Non-pigmented ciliary epithelial cell (primary cell): ENCODE measurements around the gene SPAG5.

ENCODE experiments used
- DNase-seq: peaks from one replicate; pipeline ENCODE4 v3.0.0-alpha.2; 2010; ENCODE audit warnings: low read depth

Gene SPAG5

DNA sequence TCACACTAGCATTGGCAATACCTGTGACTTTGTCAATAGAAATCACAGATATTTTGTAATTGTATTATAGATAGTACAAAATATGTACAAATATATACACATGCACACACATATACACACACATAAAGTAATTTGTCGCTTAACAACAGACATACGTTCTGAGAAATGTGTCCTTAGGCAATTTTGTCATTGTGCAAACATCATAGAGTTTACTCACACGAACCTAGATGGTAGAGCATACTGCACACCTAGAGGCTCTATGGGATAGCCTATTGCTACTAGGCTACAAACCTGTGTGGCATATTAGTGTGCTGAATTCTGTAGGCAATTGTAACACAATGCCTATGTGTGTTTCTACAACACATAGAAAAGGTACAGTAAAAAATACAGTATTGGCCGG, 57.4 kb downstream of the SPAG5 start:
- DNase-seq: no peak

DNA sequence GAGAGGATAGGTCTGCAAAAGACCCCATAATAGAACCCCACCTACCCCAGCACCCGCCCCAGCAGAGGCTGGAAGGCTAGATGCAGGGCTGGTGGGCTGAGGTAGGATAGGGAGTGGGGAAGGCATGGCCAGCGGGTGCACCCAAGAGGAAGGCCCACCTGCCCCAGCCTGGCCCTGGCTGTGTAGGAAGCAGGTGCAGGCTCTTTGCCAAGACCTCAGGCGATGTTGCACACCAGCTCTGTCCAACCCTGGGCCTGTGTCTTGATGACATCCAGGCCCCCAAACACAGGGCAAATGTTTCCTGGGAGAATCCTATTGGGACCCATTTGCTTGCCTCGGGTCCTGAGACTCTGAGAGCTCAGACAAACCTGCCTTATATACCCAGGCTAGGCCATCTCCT, 58.6 kb downstream of the SPAG5 start:
- DNase-seq: no peak

GRCh38 chr17:28538296-28538895, 60.4 kb downstream of the SPAG5 start:
- DNase-seq: no peak

- DNase-seq: no peak
Measured at GRCh38 chr17:28537219-28537610, 61.6 kb downstream of the SPAG5 start.

- DNase-seq: no peak
Measured at GRCh38 chr17:28536532-28537218, 62.1 kb downstream of the SPAG5 start.

- DNase-seq: no peak
Measured at GRCh38 chr17:28534740-28535375, 64.0 kb downstream of the SPAG5 start.

DNA sequence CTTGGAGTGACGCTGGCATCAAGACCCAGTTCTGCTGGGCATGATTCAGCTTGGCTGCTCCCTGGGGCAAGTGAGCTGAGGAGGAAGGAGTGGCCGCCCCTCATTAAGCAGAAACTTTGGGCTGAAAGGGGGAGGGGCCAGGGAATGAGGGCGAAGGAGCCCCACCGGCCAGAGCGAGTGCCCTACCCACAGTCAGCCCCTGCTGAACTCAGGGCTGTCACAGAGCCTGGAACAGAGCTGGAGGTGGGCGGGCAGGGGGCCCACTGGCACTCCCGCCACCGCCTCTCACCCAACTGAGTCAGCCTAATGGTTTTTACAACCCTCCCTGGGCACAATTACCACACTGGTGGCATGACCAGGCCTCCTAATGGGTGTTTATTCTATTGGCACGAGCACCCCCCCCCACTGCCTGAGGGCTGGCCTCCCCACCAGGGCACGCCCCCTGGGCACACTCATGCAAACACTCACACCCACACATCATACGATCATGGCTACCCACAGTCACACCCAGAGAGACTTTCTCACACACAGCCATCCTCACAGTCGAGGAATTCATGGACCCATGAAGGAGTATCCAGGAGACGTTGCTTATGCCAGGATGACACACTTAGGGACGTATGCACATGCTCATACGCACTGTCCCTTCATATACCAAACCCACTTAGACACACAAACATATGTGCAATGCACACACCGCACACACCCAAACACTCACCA, 65.6 kb downstream of the SPAG5 start:
- no peak for DNase-seq

DNA sequence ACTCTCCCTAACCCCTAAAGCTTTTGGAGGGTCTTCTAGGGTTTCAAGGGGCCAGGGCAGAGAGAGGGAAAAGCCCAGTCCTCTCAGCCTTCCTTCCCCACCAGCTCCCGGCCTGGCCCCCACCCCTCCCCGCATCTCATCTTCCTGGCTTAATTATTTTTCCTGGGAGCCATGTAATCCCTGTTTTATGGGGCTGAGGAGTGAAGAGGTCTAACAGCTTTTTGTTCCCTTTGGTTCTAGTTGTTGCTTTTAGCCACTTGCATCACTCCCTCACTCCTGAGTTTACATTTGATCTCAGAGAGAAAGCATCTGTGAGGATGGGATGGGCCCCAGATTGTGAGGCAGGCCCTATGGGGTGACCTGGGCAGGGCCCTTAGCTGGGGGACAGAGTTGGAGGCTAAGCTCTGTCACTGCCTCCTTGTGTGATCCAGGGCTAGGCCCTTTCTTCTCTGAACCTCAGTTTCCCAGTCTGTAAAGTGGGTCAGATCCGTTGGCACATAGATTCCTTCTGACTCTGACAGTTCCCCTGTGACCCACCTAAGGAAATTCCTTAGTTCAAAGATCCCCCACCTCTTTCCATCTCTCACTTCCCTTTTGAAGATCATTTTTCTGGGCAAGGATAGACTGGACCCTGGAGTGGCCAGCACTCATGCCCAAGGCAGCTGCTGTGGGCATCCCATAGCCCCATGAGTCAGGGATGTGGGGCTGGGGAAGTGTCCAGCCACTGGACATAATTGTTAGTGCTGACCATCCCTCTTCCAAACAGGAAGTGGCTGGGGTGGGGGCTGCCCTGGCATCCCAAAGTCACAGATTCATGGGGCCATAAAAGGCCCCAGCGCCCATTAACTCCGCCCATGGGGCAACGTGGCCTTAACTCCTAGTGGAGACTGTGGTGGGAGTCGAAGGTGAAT, 66.5 kb downstream of the SPAG5 start:
- DNase-seq: no peak

GRCh38 chr17:28530926-28531325, 67.9 kb downstream of the SPAG5 start:
- no peak for DNase-seq

GRCh38 chr17:28530250-28530649, 68.6 kb downstream of the SPAG5 start:
- DNase-seq: no peak

GRCh38 chr17:28529013-28529400, 69.8 kb downstream of the SPAG5 start:
- DNase-seq: no peak

GRCh38 chr17:28528327-28529012, 70.4 kb downstream of the SPAG5 start:
- no peak for DNase-seq

- no peak for DNase-seq
Measured at GRCh38 chr17:28527859-28528258, 71.0 kb downstream of the SPAG5 start.
